ENCODE results near the gene SUSD6.

DNA sequence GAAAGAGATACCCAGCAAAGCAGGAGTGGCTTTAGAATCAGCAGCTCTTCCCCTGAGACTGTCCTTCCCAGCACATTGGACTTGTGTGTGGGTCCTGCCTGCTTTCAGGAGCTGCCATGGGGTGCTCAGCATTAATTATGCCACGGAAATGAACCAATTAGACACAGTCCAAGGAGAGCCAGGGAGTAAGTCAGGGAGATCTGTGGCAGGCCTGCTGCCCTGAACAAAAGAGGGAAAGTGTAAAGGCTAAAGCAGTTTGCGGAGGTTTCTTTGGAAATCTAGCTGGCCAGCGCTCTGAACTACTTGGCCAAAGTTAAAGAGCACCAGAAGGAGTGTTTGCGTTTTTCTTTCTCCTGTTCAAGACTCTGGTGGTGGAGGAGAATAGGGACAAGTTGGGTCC is 89.9 kb downstream of the SUSD6 start:
- TF ChIP-seq YY1 (IDR thresholded peaks at IDR 0.05; ENCODE audit: insufficient read depth, insufficient read length) (no peak), SUZ12 (IDR thresholded peaks at IDR 0.05; ENCODE audit: extremely low read depth, insufficient read depth, insufficient read length) (no peak), ZNF274 (IDR thresholded peaks at IDR 0.05; ENCODE audit: low read depth, low read length) (no peak)

Measured in NT2/D1 (cell line).